ENCODE results near the gene DLGAP1. TPM values are rescaled to one million over a fixed set of nuclear protein-coding genes. Genes with fewer than 3 reads are reported as not detected.

DLGAP1 gene
- total and polyA plus RNA-seq, 7 donors = 0.13 to 2.6 (median 1.3) TPM; not detected in 1

DNA sequence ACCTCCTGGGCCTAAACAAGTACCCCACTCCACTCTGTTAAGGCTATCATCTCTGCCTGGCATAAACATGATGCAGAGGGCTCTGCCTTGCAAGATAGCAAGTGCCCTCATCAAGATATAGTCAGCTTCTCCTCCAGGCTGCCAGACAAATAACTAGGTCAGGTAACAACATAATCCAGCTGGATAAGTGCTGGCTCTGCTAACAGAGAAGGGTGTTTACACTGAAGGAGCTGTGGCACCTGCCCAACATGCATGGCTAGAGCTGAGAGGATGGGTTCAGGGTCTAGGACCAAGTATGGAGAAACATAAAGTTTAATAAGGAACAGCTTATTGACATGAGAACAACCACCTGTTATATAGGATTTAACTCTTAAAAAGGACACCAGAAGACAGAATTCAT lies 42.8 kb downstream of the DLGAP1 start:
- no peak for DNase-seq
- no peak overlapping the region for H3K4me3 ChIP-seq
- no peaks in the 10 kb centered on the region for H3K9me3 ChIP-seq
- intact Hi-C loops (cut with DNase I) = no loop called here
- no peaks in the 10 kb centered on the region for H3K36me3 ChIP-seq
- H3K27me3 ChIP-seq = no peaks in the 10 kb centered on the region
- H3K27ac ChIP-seq = no peak overlapping the region
- H3K4me1 ChIP-seq = peaks cover 0 to 12% (median 5%) of the 10 kb centered on the region in 4 donors
- no peak for TF ChIP-seq POLR2AphosphoS5 (IDR thresholded peaks at IDR 0.05)
- TF ChIP-seq, protein P1, sequence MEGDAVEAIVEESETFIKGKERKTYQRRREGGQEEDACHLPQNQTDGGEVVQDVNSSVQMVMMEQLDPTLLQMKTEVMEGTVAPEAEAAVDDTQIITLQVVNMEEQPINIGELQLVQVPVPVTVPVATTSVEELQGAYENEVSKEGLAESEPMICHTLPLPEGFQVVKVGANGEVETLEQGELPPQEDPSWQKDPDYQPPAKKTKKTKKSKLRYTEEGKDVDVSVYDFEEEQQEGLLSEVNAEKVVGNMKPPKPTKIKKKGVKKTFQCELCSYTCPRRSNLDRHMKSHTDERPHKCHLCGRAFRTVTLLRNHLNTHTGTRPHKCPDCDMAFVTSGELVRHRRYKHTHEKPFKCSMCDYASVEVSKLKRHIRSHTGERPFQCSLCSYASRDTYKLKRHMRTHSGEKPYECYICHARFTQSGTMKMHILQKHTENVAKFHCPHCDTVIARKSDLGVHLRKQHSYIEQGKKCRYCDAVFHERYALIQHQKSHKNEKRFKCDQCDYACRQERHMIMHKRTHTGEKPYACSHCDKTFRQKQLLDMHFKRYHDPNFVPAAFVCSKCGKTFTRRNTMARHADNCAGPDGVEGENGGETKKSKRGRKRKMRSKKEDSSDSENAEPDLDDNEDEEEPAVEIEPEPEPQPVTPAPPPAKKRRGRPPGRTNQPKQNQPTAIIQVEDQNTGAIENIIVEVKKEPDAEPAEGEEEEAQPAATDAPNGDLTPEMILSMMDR (IDR thresholded peaks at IDR 0.05) = no peak
- no peak for TF ChIP-seq EP300 (IDR thresholded peaks at IDR 0.05)
- TF ChIP-seq POLR2A (IDR thresholded peaks at IDR 0.05) = no peak

DNA sequence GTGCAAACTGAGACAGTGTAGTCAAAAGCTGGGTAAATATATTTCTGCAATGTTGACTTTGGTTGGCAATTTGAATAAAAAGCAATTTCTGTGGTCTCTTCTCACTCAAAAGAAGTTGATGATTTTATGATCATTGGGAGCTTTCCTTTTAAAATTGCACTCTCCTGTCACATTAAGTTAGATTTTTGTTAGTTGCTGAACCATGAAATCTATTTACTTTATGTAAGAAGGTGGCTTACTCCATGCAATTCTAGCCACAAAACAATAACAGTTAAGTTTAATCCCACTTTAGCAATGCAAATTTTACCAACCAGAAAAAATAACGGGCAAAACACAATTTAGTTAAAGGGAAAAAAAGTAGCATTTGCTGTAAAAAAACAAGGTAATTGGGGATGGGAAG lies 48.3 kb downstream of the DLGAP1 start:
- TF ChIP-seq POLR2A (IDR thresholded peaks at IDR 0.05) (no peak), POLR2AphosphoS5 (IDR thresholded peaks at IDR 0.05) (no peak), EP300 (IDR thresholded peaks at IDR 0.05) (no peak)
- TF ChIP-seq, protein P1 (IDR thresholded peaks at IDR 0.05) = no peak
- DNase-seq = no peak
- 55 to 83% methylated on average over 1 of the region's 1 CpG for WGBS, 2 donors
- Histone ChIP-seq H3K9me3 (peaks cover 0 to 3% (median 0%) of the 10 kb centered on the region in 4 donors), H3K27me3 (no peaks in the 10 kb centered on the region), H3K27ac (no peak overlapping the region), H3K4me3 (no peak overlapping the region), H3K36me3 (no peaks in the 10 kb centered on the region), H3K4me1 (peaks cover 0 to 4% (median 2%) of the 10 kb centered on the region in 4 donors)
- intact Hi-C loops (cut with DNase I) = no loop called here

DNA sequence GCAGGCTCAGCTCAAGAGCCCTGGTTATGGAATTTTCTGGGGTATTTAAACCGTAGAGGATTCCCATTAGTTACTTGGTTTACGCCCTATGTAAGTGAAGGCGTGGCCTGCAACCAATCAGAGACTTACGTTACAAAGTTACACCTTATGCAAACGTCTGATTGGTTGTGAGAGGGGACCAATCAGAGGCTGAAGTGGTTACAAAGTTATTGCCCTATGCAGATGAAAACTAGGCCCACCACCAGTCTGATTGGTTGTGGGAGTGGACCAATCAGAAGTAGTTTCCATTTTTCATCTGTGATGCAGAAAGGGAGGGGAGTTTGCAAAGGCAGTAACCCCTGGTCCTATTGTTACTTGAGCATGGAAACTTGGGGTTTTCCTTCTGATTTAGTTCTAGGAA lies 49.1 kb downstream of the DLGAP1 start:
- intact Hi-C loops (cut with DNase I) = no loop called here
- 79 to 89% methylated on average over 5 of the region's 5 CpGs for WGBS, 2 donors
- H3K4me1 ChIP-seq = no peaks in the 10 kb centered on the region
- H3K36me3 ChIP-seq = no peaks in the 10 kb centered on the region
- no peaks in the 10 kb centered on the region for H3K27me3 ChIP-seq
- H3K4me3 ChIP-seq = no peak overlapping the region
- H3K9me3 ChIP-seq = peaks cover 0 to 3% (median 0%) of the 10 kb centered on the region in 4 donors
- no peak for TF ChIP-seq EP300 (IDR thresholded peaks at IDR 0.05)
- TF ChIP-seq, protein P1 (IDR thresholded peaks at IDR 0.05) = no peak
- TF ChIP-seq POLR2AphosphoS5 (IDR thresholded peaks at IDR 0.05) = no peak
- TF ChIP-seq POLR2A (IDR thresholded peaks at IDR 0.05) = no peak
- no peak overlapping the region for H3K27ac ChIP-seq
- no peak for DNase-seq

DNA sequence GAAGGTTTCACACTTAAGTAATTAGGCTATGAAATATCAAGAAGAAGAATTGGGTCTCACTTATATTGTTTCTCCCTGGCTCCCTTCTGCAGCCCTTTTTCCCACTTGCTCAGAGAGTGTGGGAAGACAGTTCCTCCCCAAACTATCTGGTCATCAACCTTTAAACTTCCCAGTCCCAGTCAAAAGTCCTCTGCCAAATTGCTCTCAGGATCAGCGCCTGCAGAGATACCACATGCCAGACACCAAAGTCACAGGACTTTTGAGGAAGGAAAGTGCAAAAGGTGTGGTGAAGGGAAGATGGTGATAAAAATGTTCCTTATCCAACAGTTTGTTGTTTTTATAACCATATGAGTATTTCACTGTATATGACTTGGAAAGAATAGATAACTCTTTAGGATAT lies 51.3 kb downstream of the DLGAP1 start:
- Histone ChIP-seq H3K36me3 (no peaks in the 10 kb centered on the region), H3K4me1 (no peaks in the 10 kb centered on the region), H3K9me3 (peaks cover 0 to 3% (median 0%) of the 10 kb centered on the region in 4 donors), H3K27me3 (no peaks in the 10 kb centered on the region), H3K4me3 (no peak overlapping the region), H3K27ac (no peak overlapping the region)
- WGBS, 2 donors = 55 to 67% methylated on average over 1 of the region's 1 CpG
- intact Hi-C loops (cut with DNase I) = no loop called here
- TF ChIP-seq, protein P1 (IDR thresholded peaks at IDR 0.05) = no peak
- TF ChIP-seq POLR2A (IDR thresholded peaks at IDR 0.05) (no peak), EP300 (IDR thresholded peaks at IDR 0.05) (no peak), POLR2AphosphoS5 (IDR thresholded peaks at IDR 0.05) (no peak)
- DNase-seq = no peak

DNA sequence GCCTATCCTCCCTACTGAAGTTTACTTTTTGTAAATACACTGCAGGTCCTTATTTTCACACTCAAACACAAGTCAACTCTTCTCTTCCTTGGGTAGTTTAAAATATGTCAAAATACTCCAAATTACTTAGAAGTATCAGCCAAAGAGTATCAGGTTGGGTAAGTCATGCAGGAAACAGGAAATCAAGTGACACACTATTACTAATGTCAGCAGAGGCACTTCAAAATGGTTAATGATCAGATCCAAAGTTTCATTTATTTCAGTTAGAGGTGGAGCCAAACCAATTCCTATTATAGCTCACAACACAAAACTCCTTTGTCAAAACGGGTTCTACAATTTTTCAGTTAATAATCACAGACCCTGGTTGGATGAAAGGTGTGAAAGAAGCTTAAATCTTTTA lies 54.2 kb downstream of the DLGAP1 start:
- WGBS, 2 donors = 16 to 52% methylated on average over 1 of the region's 1 CpG
- no peaks in the 10 kb centered on the region for H3K4me1 ChIP-seq
- no peak overlapping the region for H3K27ac ChIP-seq
- TF ChIP-seq, protein P1 (IDR thresholded peaks at IDR 0.05) = no peak
- no peak for TF ChIP-seq POLR2A (IDR thresholded peaks at IDR 0.05)
- TF ChIP-seq POLR2AphosphoS5 (IDR thresholded peaks at IDR 0.05) = no peak
- TF ChIP-seq EP300 (IDR thresholded peaks at IDR 0.05) = no peak
- intact Hi-C loops (cut with DNase I) = no loop called here
- no peaks in the 10 kb centered on the region for H3K36me3 ChIP-seq
- H3K9me3 ChIP-seq = peaks cover 0 to 2% (median 0%) of the 10 kb centered on the region in 4 donors
- no peaks in the 10 kb centered on the region for H3K27me3 ChIP-seq
- H3K4me3 ChIP-seq = no peak overlapping the region
- DNase-seq = no peak
